Hematopoietic multipotent progenitor cell treated with erythropoietin and hydrocortisone succinate and interleukin-3 and kit ligand, for 4 days (in vitro differentiated cells): ENCODE data around the gene GLB1L2.

Source experiments
- DNase-seq: peaks from one replicate; pipeline ENCODE4 v3.0.0-alpha.2; 2015

Gene GLB1L2

DNA sequence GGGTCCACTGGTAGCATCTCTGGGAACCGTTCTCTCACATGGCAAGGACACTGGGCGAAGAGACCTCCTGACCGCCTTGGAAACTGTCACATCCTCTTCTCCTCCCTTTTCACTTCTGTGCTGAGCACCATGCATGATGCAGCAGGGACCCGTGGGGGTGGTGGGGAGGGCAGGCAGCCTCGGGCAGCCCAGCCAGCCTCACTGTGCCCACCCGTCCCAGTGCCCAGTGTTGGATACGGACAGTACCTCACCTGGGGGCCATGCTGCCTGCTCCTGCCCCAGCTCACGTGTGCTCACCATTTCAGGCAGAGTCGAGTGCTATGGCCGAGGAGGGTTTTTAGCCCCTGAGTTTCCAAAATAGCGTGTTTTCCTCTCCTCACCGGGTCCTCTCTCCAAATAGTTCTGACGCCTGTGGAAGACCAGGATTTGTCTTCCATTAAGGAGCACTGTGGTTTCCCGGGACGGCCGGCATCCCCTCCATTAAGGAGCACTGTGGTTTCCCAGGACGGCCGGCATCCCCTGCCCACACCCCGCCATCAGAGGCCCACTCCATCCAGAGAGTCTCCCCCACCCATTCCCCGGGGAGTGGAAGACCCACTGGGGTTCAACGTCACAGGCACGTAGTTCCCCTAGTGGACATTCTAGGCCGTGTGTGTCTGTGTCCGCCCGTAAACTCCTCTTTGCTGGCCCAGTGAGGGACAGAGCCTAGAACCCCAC, 57.8 kb downstream of the GLB1L2 start:
- DNase-seq: no peak

DNA sequence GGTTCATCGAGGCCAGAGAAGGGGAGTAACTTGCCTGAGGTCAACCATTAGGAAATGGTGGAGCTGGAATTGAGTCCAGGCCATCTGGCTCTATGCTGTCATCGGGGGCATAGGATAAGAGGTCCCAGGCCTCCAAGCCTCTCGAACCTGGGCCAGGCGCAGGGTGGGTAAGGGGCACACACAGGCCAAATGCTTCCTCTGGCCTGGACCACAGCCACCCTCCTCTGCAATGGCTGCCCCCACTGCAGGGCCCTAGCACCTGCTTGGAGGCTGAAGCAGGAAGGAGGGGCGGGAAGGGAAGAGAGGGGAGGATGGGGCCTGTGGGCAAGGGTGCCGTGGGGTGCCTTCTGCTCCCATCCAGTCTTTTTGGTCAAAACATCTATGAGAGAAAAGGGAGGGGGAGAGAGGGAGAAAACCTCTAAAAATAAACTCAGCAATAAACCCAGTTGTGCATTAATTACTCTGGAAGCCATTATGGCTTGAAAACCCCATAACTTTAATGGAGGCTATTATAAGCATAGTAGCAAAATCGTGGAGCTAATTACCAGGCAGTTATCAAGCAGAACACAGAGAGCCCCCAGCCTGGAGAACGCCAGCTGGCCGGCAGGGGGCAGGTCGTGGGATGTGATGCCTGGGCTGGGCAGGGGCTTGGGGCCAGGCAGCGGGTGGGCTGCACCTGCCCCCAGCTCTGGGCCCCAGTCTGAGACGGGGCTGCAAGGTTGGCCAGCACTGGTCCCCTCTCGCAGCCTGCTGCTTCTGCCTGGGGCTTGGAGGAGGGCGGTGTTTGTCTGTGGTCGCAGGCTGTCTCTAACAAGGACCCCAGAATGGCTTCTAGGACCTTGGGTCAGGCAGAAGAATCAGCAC, 59.1 kb downstream of the GLB1L2 start:
- DNase-seq: no peak

DNA sequence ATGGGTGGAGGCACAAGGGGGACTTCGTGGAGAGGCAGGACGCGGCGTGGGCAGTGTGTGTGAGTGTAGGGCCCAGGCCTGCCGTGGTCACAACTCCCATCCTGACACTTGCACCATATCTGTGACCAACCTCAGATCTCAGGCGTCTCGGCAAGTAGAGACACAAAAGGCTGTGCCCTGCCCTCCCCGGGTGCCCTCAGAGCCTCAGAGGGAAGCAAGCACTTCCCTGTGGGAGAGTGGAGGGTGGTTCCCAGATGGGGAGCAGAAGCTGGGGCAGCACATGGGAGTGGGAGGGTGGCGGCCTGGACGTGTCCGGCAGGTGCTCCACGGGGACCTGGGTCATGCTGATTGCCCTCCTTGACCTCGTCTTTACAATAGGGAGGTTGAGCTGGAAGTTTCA, 59.9 kb downstream of the GLB1L2 start:
- no peak for DNase-seq

DNA sequence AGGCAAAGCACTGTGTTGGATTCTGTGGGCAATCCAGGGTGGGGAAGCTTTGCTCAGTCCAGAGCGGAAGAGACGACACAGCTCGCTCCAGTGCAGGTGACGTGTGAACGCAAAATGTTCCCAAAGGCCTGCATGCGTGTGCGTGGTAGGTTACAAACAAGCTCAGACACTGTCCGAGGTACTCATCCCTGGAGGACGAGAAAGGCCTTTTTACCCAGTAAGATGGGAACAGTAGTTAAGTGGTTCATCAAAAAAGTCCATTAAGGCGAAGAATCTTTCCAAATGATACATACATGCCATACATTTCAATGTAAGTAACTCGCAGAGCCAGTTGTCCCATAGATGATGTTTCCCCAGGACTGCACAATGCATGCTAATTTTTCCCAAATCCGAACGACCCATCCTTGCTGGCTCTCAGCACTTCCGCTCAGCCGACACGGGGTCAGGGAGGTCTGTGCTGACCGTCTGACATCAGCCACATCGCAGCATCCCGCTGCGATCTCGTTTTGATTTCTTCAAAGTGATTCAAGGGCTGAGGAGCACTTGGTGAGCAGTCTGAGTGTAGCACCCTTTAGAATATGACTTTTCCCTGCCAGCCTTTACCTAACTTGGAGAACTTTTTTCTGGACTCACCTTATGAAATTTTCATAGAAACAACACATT, 61.3 kb downstream of the GLB1L2 start:
- DNase-seq: no peak

DNA sequence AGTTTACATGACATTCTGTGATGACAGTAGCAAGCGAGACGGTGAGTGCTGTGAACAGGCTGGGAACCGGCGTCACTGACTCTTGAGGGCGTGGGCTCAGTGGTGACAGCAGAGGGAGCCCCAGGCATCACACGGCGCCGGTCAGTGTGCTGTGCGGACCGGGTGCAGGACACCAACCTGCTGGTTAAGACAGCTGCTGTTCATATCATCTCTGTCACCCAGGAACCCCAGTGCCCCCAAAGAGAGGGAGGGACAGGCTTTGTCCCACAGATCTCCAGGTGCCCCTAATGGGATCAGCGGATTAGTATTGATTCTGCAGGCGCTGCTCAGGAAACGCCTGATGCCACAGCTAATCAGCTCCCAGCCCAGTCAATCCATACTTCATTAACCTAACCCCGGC, 61.9 kb downstream of the GLB1L2 start:
- DNase-seq: peak; percentile 12

DNA sequence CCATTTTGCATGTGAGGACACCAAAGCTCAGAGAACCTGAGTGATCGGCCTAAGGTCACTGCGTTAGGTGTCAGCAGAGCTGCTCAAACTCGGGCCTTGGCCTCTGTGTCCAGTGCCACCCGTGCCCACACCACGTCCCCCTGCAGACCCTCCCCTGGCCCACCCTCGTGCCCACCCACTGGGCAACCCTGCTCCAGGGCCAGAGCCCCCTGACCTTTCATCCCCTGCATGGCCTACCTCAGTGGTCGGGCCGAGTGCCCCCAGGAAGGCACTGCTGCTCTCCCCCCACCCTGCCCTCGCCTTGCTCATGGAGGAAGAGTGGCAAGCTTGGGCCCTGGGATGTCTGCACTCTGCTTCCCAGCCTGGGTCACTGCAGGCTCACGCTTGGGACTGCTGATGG, 62.5 kb downstream of the GLB1L2 start:
- DNase-seq: no peak

DNA sequence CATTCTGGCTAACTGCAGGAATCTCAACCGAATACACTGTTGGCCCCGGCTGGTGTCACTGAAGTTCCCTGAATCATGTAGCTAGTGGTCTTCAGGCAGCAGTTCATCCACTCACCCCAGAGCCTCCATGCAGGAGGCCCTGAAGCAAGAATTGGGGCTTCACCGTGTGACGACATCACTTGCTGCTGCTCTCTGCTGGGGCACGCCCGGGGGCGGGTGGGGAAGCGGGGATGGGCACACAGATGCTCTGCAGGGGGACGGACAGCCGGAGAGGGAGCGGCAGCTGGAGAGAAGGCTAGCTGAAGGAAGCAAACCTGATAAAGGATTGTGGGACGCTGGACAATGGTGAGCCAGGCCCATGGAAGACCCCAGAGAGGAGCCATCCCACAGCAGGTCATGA, 63.2 kb downstream of the GLB1L2 start:
- no peak for DNase-seq

DNA sequence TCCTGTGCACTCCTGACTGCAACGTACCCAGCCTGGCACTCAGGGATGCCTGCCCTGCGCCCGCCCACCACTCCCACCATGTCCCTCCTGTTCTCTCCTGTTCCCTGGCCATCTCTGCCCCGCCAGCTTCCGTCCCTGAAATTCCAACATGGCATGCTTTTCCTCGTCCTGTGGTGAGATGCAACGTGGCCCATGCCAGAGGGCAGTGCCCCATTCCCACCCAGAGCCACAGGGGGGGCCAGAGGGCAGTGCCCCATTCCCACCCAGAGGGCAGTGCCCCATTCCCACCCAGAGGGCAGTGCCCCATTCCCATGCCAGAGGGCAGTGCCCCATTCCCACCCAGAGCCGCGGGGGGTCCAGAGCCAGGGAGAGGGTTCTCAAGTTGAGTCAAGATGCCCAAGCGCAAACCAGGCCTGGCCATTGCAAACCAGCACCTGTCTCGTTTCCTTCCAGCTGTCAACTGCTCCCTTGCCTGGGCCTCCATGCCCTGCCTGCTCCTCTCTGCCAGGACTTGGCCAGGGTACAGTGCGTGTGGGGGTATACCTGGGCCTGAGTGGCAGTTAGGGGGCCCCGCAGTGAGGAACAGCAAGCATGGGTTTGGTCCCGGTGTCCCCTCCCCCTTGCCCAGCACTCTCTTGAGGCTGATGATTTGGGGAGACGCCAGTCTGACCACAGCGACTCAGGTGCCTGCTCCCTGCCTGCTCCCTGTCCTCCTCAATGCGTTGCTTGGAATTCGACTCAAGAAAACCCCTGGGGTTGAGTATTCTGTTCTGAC, 65.7 kb downstream of the GLB1L2 start:
- DNase-seq: no peak

DNA sequence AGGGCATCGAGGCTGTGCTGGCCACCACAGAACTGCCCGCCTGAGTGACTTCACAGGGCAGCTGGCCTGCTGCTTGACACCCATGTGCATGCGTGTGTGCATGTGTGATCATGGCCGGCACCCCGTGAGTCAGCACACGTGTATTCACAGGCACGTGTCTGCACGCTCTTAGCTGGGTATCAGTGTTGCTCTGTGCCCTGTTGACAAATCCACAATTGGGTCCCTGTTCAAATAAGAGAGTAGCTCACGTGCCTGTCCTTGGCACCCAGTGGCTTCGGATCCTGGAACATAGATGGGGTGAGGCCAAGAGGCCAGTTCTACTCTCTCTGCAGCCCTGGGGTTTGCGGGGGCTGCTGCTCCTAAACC, 66.3 kb downstream of the GLB1L2 start:
- DNase-seq: no peak

DNA sequence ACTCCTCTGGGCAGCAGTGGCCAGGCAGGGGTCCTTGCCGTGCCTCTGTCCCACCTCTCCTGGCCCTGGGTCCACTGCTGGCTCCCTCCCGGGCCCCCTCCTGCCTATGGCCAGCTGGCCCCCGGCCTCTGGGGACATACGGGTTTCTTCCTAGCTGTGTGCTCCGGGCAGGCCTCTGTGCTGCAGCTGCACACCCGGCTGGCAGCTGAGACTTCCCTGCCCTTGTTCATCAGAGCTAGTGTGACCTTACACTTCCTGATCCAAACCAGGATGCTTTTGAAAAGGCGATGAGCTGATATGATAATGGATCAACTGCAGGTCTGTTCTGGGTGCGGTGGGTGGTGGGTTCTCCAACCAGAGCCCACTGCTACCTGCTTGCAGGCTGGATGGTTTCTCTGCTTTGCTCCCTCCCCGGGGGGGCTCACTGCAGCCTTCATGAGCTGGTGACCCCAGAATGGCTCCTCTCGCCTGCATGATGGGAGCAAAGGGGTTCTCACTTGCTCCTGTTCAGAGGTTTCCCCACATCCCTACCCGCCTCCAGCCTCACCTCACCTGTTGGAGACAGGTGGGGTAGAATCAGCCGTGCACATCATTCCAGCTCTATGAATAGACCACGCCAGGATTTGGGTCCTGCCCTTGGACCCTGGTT, 67.0 kb downstream of the GLB1L2 start:
- DNase-seq: no peak

DNA sequence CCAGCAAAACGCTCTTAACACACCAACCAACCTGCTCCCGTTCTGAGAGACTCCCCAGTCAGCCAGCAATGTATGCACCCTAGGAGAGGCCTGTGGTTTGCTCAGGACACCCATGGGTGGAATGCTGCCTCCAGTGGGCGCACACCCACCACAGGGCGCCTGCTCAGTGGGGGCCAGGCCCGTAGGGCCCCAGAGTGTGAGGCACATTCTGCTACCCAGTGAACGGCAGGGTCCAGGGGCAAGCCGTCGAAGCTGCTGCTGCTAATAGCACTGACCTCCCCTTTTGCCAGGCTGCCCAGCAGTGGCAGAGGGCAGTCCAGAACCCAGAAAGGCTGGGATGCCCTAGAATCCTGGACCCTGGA, 67.5 kb downstream of the GLB1L2 start:
- DNase-seq: no peak

DNA sequence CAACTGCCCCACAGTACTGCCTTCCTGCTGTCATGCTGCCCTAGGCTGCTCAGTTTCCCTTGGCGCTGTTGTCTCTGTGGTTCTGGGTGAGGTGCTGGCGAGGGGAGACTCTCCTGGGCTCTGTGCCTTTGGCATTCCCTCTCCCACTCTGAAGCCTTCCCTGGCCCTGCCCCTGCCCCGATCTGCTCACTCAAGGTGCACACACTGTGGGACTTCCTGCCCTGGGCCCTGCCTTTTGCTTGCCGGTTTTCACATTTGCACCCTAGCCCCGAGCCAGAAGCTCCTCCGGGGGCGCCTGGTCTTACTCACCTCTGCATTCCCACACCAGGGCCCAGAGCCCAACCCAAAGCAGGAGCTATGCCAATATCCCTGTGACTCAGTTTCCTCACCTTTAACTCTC, 68.2 kb downstream of the GLB1L2 start:
- DNase-seq: no peak

DNA sequence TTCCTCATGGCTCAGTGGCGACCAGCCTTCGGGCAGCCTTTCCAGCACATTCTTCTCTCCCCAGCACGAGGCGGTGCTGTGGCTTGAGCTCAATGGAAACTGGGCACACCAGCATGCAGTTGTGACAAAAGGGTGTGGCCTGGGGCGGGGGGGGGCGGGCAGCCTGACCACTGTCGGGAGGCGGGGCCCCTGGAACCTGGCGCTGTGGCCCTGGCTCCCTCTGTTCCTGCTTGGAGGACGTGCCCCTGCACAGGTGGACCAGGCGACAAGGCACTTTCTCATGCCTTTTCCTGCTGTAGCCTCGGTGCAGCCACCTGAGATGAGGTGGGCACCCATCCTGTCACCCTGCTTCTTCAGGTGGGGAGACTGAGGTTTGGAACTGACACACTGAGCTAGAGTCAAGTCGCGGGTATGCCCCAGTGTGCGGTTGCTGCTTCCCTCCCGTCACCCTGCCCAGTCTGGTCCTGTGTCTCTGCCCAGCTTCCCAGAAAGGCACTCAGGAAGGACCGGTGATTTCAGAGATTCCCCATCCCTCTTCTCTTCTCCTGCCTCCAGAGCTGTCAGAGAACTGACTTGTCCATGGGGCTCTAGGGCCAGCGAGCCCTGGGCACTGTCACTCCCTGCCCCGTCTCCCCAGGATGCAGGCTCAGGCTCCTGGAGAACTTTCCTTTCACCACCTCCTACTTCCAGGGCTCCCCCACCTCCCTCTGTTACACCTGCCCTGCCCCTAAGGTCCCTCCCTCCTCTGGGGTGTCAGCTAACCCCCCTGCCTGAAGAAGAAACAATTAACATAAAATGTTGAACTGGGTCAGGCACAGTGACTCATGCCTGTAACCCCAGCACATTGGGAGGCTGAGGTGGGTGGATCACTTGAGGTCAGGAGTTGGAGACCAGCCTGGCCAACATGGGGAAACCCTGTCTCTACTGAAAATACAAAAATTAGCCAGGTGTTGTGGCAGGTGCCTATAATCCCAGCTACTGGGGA, 70.3 kb downstream of the GLB1L2 start:
- no peak for DNase-seq

DNA sequence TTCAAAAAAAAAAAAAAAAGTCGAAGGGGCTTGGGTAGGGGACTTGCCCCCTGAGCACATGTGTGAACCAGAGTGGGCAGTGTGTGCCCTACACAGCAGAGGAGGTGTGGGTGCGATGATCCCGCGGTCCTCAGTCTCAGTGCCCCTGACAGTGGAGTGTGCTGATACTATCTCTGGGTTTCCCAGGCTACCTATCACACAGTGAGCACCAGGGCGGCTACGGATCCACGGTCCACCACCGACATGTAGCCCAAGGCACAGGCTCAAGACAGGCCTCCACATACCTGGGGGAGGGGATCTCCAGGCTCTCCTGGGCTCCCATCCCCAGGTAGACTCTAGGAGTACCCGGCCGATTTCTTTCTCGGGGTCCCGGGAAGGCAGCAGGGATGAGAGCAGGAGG, 71.1 kb downstream of the GLB1L2 start:
- DNase-seq: no peak

DNA sequence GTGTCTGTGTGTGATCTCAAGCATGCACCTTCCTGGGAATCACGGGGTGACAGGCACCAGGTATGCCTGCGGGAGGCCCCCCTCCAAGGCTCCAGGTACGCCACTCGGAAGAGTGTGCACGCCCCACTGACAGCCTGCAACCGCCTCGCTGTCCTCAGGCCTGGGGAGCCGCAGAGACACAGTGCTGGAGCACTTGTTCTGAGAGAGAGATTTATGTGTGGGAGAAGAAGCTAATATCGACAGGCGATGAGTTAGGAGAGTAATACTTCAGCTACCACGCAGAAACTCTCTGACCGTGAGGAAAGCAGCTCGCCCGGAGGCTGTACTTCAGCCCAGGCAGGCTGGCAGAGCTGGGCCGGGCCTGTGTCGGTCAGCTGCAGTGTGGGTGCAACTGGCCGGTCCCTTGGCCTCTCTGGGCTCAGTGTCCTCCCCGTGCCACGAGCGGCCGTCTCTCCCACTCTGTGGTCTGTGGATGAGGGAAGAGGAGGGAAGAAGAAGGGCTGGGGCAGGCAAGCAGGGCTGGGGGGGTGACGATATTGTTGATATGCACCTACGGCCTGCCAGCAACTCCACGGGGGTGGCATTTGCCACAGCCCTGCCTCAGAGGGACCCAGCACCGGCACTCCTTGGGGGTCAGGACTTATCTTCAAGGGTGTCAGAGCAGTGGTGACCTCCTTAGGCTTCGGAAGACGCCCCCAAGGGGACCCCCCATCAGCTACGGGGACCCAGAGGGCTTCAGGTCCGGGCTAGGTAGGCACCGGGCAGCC, 73.0 kb downstream of the GLB1L2 start:
- no peak for DNase-seq

DNA sequence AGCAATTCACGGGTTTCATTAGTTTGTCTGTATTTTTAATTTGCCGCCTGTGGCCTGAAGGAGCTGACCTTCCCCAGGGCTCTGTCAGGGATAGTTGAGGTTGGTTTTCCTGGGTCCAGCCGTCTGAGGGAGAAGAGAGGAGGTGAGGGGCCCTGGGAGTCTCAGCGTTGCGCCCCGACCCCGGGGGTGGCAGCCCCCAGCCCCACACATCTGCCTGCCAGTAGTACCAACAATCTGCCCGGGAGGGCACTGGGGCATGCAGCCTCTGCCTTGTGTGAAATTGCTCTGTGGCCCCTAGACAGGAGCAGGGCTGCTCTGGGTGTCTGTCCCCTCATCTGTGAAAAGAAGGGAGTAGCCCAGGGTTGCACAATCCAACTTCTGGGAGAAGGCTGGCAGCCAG, 73.6 kb downstream of the GLB1L2 start:
- no peak for DNase-seq

DNA sequence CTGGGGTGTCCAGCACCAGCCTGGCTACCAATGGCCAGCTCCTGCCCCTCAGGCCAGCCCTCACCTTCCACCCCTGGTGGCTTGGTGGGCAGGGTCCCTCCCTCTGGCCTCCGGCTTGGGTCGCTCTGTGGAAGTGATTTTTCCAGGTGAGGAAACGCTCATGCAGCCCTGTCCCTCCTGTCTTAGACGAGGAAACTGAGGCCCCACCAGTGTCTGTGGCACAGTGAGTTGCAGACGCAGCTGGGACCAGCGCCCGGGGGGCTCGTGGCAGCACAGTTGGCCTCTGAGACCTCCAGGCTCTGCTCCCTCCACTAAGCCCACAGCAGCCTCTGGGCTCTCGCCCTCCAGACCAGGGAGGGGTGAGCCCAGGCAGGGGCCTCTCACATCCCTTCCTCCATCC, 74.1 kb downstream of the GLB1L2 start:
- DNase-seq: no peak

DNA sequence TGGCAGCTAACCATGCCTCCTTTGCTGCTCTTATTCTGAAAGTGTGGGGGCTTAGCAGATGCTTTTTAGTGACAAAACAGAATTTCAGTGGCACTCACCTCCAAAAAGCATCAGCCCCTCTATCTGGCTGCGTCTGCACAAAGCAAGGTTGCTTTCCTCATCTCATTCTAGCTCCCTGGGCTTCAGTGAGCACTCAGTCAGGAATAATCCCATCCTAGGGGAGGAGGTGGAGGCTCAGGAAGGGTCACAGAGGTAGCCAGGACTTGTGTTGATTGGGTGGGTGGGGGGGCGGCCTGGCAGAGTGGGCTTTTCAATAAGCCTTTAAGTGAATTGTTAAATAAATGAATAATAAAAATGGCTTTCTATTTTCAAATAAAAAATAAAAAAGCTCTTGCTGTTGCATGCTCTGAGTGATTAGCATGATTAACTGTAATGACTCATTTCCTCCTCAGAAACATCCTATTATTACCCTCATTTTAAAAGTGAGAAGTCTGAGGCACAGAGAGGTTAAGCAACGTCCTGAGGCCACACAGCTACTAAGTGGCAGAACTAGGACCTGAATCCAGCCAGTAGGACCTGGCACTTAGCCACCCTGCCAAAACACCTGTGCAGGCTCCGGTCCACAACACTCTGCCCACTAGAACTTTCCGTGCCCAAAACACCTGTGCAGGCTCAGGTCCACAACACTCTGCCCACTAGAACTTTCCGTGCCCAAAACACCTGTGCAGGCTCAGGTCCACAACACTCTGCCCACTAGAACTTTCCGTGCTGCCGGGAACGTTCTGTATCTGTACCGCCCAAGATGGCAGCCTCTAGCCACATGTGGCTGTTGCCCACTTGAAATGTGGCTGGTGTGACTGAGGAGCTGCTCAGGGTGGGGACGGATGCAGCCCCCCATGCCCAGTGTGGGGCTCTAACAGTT, 74.7 kb downstream of the GLB1L2 start:
- no peak for DNase-seq

DNA sequence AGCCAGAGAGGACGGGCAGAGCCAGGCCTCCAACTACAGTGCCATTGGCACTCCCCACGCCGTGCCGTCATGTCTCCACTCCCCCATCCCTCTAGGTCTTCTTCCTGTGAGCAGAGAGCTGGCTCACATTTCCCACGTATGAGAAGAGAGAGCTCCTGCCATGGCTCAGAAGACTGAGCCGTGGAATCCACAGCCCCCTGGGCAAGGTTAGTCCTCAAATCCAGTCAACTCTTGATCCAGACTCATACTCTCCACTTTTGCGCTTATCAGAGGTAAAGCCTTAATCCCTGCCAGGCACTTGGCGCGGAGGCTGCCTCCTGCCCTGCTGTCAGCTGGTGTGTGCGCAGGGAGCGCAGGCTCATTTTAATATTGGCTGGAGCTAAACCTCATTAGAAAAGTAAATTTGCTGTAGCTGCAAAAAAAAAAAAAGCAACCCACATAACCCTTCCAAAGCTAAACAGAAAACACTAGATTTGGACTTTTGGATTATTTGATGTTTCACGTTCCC, 75.6 kb downstream of the GLB1L2 start:
- DNase-seq: no peak
